GM12874 (cell line): ENCODE results near the gene CCR1.

ENCODE experiments used
- TF ChIP-seq, protein P1 (sequence below): IDR thresholded peaks from 2 replicates; pipeline ENCODE4 v1.5.1; 2011; ENCODE audit warnings: low read depth, mild to moderate bottlenecking, control low read depth, low read length, moderate library complexity; ENCODE audit not compliant: insufficient read depth

The CCR1 gene

DNA sequence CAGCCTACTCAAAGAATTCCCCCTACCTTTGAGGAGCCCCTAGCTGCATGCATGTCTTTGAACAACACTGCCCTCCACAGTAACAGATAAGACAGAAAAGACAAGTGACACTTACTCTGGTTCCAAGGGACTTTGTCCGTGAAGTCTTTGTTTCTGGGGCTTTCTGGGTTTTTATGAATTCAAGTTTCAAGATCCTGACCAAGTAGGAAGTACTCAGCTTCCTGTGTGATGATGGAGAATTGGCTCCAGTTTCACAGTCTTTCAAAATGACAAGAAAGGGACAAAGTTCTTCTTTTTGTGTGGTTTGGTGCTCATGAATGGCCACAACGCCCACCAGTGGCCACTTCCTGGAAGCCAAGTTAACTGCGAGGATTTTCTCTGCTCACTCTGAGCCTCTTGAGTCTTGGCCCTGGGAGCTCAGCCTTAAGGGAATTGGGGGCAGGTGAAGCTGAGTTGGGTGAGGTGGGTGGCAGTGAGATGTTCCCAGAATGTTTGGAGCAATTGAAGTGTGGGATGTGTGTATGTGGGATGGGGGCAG is at the start of gene CCR1:
TSS of gene CCR1 (minus strand) at position 147 of the 538 bp plus-strand sequence. CDS start 4,000 bp downstream, outside the sequence.
- TF ChIP-seq, protein P1, sequence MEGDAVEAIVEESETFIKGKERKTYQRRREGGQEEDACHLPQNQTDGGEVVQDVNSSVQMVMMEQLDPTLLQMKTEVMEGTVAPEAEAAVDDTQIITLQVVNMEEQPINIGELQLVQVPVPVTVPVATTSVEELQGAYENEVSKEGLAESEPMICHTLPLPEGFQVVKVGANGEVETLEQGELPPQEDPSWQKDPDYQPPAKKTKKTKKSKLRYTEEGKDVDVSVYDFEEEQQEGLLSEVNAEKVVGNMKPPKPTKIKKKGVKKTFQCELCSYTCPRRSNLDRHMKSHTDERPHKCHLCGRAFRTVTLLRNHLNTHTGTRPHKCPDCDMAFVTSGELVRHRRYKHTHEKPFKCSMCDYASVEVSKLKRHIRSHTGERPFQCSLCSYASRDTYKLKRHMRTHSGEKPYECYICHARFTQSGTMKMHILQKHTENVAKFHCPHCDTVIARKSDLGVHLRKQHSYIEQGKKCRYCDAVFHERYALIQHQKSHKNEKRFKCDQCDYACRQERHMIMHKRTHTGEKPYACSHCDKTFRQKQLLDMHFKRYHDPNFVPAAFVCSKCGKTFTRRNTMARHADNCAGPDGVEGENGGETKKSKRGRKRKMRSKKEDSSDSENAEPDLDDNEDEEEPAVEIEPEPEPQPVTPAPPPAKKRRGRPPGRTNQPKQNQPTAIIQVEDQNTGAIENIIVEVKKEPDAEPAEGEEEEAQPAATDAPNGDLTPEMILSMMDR, result peak; percentile 71

DNA sequence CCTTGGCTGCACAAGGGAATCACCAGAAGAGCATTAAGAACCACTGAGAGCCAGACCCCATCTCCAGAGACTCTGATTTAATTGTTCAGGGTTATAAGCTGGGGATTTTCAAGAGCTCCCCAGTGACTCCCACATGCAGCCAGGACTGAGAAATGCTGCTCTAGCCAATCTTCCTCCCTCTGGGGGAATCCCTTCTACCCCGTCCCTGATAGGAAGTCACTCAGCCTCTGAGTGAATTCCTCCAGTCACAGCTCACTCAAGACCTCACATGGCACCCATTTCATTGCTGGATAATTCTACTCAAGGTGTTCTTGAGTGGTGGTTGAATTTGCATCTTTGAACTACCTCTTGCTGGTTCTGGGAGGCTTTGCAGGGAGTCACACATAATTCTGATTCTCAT is 44.9 kb upstream of the CCR1 start:
- TF ChIP-seq, protein P1, result no peak

DNA sequence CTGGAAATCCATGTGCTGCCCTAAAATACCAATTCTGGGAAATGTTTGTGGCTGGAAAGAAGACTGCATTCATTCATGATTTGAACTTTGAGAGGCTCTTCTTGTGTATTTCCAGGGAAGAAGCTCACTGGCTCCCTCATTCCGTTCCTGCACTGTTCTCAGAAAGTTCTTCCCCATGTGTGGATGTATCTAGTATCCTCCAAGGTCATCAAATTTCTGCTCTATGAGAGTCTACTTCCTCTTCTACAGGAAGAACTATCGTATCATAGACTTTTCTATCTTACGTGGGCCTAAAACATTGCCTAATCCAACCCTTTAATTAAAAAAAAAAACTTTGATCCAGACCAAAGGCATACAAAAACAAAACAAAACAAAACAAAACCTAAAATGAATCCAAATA is 37.0 kb upstream of the CCR1 start:
- TF ChIP-seq, protein P1, result no peak

DNA sequence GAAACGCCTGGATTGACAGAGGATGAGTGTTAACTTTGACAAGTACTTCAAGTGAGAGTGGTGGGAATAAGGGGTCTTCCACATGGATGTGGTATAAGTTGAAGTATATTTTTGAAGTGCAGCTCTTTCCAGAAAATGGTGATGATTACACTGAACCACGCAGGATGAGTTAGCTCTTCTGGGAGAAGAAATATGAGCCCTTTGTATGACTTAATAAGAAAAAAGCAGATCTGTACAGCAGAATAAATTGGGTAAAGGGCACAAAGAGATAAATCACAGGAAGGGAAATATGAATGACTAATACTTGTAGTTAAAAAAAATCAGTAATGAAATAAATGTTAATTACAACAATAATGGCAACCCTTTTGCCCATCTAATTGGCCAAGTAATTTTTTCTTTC is 35.4 kb upstream of the CCR1 start:
- TF ChIP-seq, protein P1, result no peak

DNA sequence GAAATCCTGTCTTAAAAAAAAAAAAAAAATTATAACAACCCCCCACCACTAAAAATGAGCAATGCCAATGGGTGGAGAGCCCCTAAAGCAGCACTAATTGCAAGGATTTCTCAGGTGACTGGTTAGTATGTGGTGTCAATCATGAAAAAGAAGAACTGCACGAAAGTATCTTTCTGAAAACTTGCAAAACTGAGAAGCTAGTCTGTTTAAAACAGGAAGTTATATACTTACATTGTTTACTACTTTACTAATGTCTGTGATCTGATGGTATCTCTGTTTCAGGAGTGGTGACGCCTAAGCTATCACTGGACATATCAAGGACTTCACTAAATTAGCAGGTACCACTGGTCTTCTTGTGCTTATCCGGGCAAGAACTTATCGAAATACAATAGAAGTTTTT is 34.0 kb upstream of the CCR1 start, which contains the start of gene CCR3:
TSS of gene CCR3 (plus strand) at position 341 of the 400 bp plus-strand sequence. CDS start 22,699 bp downstream, outside the sequence.
- TF ChIP-seq, protein P1, result no peak

DNA sequence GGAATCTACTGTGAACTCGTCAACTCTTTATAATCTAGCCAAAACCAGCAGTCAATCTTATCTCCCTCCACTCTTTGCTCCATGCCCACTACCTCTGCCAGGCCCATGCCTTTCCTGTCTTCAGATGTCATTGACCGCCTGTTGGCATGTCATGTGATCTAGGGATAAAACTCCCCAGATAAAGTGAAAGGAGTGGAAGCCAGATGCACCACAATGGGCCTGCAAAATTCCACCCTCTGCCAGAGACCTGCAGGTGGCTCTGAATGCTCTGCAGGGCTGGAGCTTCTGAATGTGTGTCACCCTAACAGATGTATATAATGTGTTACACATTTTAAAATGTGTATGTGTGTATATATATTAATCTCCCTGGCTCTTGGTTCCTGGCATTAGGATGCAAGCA is 31.8 kb upstream of the CCR1 start:
- TF ChIP-seq, protein P1, result no peak

DNA sequence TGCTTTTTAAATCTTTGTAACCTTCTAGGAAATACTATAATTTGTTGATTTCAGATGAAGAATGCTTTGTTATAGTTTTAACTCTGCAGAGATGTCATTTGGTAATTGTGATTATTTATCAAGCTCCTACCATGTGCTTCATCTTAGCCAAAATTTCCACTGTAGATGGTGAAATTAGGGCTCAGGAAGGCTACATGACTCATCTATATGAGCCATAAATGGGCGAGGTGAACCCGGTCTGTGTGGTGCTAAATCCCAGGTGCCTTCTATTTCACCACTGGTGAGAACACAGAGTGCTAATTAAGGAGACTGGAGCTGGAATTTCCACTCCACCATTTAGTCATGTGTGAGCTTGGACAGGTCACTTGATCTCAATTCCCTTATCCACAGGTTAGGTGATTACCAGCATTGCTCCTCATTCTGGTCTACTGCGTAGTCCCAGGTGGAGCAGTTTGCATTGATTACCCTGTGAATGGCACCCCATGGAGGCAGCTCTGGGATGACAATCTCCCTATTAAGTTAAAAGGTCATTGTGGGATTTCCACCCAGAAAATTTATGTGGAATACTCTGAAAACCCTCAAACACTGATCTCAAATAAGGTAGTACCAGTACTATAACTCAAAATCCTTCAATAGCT is 31.3 kb upstream of the CCR1 start:
- TF ChIP-seq, protein P1, result no peak
